Heart right ventricle (tissue), 16 donors: ENCODE data around the gene PARP4. TPM values are rescaled to one million over a fixed set of nuclear protein-coding genes. Genes with fewer than 3 reads are reported as not detected.
"Not testable (repeated sequence)": the region's sequence is repeated elsewhere in the genome, so short reads cannot be mapped to it uniquely, and the experiment has no call there.

Experiments used
- ATAC-seq, 8 donors: fragments of 200-7000 bp; cut with Tn5 transposase; one replicate each; pipeline ENCODE4 v1.9.1; 2020; ENCODE audit warnings: mild to moderate bottlenecking in 8 of 8, moderate library complexity in 8 of 8, moderate number of reproducible peaks in 1 of 8
- DNase-seq, 2 donors: peaks; one replicate each; pipeline ENCODE4 v3.0.0-alpha.2; 2020
- H3K27ac ChIP-seq, 10 donors: fragments of 200-600 bp; sonication (generic) in 2 of 10; one replicate each; pipeline versions ENCODE4 v1.5.0 to v1.8.0; 2020 to 2022; ENCODE audit warnings: mild to moderate bottlenecking in 3 of 10
- H3K27me3 ChIP-seq, 7 donors: fragments of 200-600 bp; one replicate each; pipeline ENCODE4 v1.8.0; 2021 to 2022; ENCODE audit warnings: mild to moderate bottlenecking in 2 of 7
- H3K36me3 ChIP-seq, 9 donors: fragments of 200-600 bp; sonication (generic) in 1 of 9; one replicate each; pipeline versions ENCODE4 v1.5.0 to v1.8.0; 2020 to 2022; ENCODE audit warnings: mild to moderate bottlenecking in 2 of 9
- H3K4me1 ChIP-seq, 9 donors: fragments of 200-600 bp; sonication (generic) in 1 of 9; one replicate each; pipeline versions ENCODE4 v1.5.0 to v1.8.0; 2020 to 2022; ENCODE audit warnings: mild to moderate bottlenecking in 4 of 9
- H3K4me3 ChIP-seq, 10 donors: fragments of 200-600 bp; sonication (generic) in 2 of 10; one replicate each; pipeline versions ENCODE4 v1.5.0 to v1.8.0; 2020 to 2022; ENCODE audit warnings: mild to moderate bottlenecking in 7 of 10, moderate library complexity in 2 of 10
- H3K9me3 ChIP-seq, 11 donors: fragments of 200-600 bp in 10 of 11; sonication (generic) in 2 of 11; one replicate each; pipeline versions ENCODE4 v1.5.0 to v1.8.0; 2013 to 2022; ENCODE audit warnings: mild to moderate bottlenecking in 2 of 11, control low read depth in 1 of 11, moderate library complexity in 1 of 11
- CTCF ChIP-seq, 9 donors: fragments of 200-600 bp; sonication (generic) in 2 of 9; IDR thresholded peaks; one replicate each; pipeline versions ENCODE4 v1.5.0 to v1.8.0; 2021 to 2022; ENCODE audit warnings: antibody characterized with exemption in 9 of 9, mild to moderate bottlenecking in 5 of 9, moderate library complexity in 1 of 9
- WGBS, 2 donors: extraction: QIAGEN DNeasy Blood & Tissue Kit; methylation state at CpG; one replicate each; pipeline ENCODE4 v1.1.7; 2013; ENCODE audit warnings: inconsistent platforms in 1 of 2; 5-methylcytosine and 5-hydroxymethylcytosine counted together
- intact Hi-C, 10 donors: fragments of 100-400 bp; cut with DNase I; formaldehyde crosslinking; loops; one replicate each; pipeline versions ENCODE4 v1.11.1 to v1.14.2; 2022
- polyA plus RNA-seq, 2 donors: library from polyadenylated mRNA; stranded (reverse); fragments of 200-250 nt; gene quantifications; one replicate each; pipeline ENCODE4 v1.2.3, GENCODE V29; 2013
- total RNA-seq, 10 donors: library from RNA; stranded (reverse); fragmentation: NEBNext Ultra II Directional in 3 of 10; extraction: Animal tissue kit (Norgen Biotek cat#: 25700) in 3 of 10; gene quantifications; one replicate each; pipeline versions ENCODE4 v1.2.1 to v1.2.4, GENCODE V29; 2021 to 2023
- donor health status: Arrhythmogenic right ventricular cardiomyopathy.
- donor health status: ischemic (EF 13 %, LVEDD 7.1; RV severe dilation, severe dysfunction).
- donor health status: healthy with polysubstance abuse.
- donor health status: DM: no; HTN: yes; CAD: no.
- donor health status: DM: no; HTN: no; CAD: no.
- donor health status: ischemic (EF 25% LVEDD 6.9; RV normal size, moderate dysfunction).
- donor health status: ischemic (EF 25% LVEDD 5.7; RV mildly dilated, moderate dysfunction).
- donor health status: healthy.
- donor health status: DM: yes; HTN: yes; CAD: no.
- donor health status: Ischemic cardiomyopathy.
- donor health status: ischemic (EF 35%, LVEDD 5.7; RV mildly dilated, moderate dysfunction).
- donor health status: nonischemic (EF 11% LVEDD 7.7; RV severe dilation, severe dysfunction).
- donor health status: DM: yes; HTN: yes; CAD: no.
- donor health status: PGD.
- donor health status: ischemic (EF 29% LVEDD 5.4; RV normal size, mild dysfunction).
- donor health status: nonischemic (EF 23%, LVEDD 6.1; RV moderate dilation, normal function).

The PARP4 gene
- total and polyA plus RNA-seq, 12 donors = 8.3 to 33.6 (median 22.9) TPM

DNA sequence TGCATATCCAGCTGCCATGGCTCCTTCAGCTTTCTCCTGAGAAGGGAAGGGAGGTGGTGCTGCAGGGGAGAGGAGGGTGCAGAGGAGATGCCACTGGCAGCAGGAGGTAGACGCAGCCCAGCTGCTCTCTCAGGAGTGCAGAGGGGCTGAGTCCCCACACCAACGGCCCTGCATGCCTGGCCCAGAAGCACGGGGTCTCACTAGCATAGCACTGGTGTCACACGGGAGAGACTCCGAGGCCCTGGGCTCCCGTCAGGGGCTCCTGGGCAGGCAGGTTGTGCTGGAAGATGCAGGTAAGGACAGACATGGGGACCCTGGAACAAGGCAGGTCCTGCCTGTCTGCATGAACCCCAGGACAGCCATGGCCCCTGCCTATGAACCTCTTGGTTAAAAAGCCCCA, 123.1 kb downstream of the PARP4 start:
- no peak for TF ChIP-seq CTCF (IDR thresholded peaks at IDR 0.05)
- WGBS, 2 donors = 67 to 69% methylated on average over 6 of the region's 6 CpGs
- ATAC-seq (no peak), DNase-seq (no peak)
- no peaks in the 10 kb centered on the region for H3K36me3 ChIP-seq
- H3K27ac ChIP-seq = no peak overlapping the region
- no peaks in the 10 kb centered on the region for H3K4me1 ChIP-seq
- H3K9me3 ChIP-seq = no peaks in the 10 kb centered on the region
- no peaks in the 10 kb centered on the region for H3K27me3 ChIP-seq
- no peak overlapping the region for H3K4me3 ChIP-seq
- intact Hi-C loops = no loop called here

GRCh38 chr13:24388743-24389142, 123.8 kb downstream of the PARP4 start:
- H3K27ac ChIP-seq, H3K9me3 ChIP-seq, H3K27me3 ChIP-seq, H3K4me3 ChIP-seq, DNase-seq, ATAC-seq, intact Hi-C loops, H3K36me3 ChIP-seq, H3K4me1 ChIP-seq: not testable (repeated sequence)
- WGBS, 2 donors = 73 to 82% methylated on average over 7 of the region's 7 CpGs

DNA sequence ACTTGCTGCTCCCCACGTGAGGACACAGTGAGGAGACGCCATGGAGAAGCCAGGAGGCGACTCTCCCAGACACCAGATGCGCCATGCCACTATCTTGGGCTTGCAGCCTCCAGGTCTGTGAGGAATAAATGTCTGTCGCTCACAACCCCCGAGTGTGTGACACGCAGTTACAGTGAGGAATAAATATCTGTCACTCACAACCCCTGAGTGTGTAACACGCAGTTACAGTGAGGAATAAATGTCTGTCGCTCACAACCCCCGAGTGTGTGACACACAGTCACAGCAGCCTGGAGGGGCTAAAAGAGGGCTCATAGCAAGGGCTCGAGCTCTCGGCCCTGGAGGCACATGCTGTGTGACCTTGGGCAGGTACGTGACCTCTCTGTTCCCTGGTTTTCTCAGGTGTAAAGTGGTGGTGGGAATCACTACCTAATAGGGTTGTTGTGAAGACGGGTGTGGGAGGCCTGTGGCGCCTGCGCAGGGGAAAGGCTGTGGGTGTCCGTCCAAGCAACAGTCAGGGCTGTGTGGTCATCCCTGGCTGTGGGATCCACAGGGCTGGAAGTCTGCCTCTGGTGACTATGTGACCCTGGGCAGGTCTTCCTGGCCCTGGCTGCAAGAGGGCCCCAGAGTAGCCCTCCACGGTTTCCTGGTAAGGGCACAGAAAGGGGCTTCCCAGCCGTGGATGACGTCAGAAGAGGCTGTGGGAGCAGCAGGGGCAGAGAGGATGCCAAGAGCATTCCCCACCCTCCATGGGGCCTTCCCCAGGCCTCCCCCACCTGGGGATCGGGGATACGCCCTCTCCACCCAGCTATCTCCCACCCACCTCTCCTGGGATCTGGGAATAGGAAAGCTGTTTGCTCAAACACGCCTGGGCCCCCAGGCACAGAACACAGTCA, 125.5 kb downstream of the PARP4 start:
- Histone ChIP-seq H3K27me3 (no peaks in the 10 kb centered on the region), H3K4me1 (no peaks in the 10 kb centered on the region), H3K9me3 (no peaks in the 10 kb centered on the region), H3K27ac (no peak overlapping the region), H3K4me3 (no peak overlapping the region), H3K36me3 (no peaks in the 10 kb centered on the region)
- ATAC-seq (no peak), DNase-seq (no peak)
- intact Hi-C loops = no loop called here
- WGBS, 2 donors = 79 to 81% methylated on average over 23 of the region's 23 CpGs
- no peak for TF ChIP-seq CTCF (IDR thresholded peaks at IDR 0.05)

- no peaks in the 10 kb centered on the region for H3K27me3 ChIP-seq
- ATAC-seq (no peak), DNase-seq (no peak)
- no peaks in the 10 kb centered on the region for H3K4me1 ChIP-seq
- 86 to 87% methylated on average over 7 to 10 of the region's 10 CpGs for WGBS, 2 donors
- intact Hi-C loops = no loop called here
- H3K9me3 ChIP-seq = no peaks in the 10 kb centered on the region
- TF ChIP-seq CTCF (IDR thresholded peaks at IDR 0.05) = no peak
- H3K36me3 ChIP-seq = no peaks in the 10 kb centered on the region
- no peak overlapping the region for H3K4me3 ChIP-seq
- no peak overlapping the region for H3K27ac ChIP-seq
Observed at GRCh38 chr13:24385902-24386301, 126.7 kb downstream of the PARP4 start.

GRCh38 chr13:24384946-24385345, 127.6 kb downstream of the PARP4 start:
- H3K9me3 ChIP-seq, ATAC-seq, intact Hi-C loops, H3K36me3 ChIP-seq, H3K27ac ChIP-seq, DNase-seq, H3K4me3 ChIP-seq, H3K4me1 ChIP-seq, H3K27me3 ChIP-seq: not testable (repeated sequence)
- WGBS, 2 donors = 89 to 92% methylated on average over 14 of the region's 15 CpGs

GRCh38 chr13:24384091-24384490, 128.5 kb downstream of the PARP4 start:
- H3K9me3 ChIP-seq, ATAC-seq, H3K27ac ChIP-seq, H3K4me1 ChIP-seq, H3K36me3 ChIP-seq, H3K4me3 ChIP-seq, DNase-seq, H3K27me3 ChIP-seq, intact Hi-C loops: not testable (repeated sequence)
- WGBS, 2 donors = 92% methylated on average over 17 of the region's 17 CpGs
